Measurements from ENCODE around the gene GSTA1.

- TF ChIP-seq POLR2A (IDR thresholded peaks at IDR 0.05), result no peak
- TF ChIP-seq, protein P1, sequence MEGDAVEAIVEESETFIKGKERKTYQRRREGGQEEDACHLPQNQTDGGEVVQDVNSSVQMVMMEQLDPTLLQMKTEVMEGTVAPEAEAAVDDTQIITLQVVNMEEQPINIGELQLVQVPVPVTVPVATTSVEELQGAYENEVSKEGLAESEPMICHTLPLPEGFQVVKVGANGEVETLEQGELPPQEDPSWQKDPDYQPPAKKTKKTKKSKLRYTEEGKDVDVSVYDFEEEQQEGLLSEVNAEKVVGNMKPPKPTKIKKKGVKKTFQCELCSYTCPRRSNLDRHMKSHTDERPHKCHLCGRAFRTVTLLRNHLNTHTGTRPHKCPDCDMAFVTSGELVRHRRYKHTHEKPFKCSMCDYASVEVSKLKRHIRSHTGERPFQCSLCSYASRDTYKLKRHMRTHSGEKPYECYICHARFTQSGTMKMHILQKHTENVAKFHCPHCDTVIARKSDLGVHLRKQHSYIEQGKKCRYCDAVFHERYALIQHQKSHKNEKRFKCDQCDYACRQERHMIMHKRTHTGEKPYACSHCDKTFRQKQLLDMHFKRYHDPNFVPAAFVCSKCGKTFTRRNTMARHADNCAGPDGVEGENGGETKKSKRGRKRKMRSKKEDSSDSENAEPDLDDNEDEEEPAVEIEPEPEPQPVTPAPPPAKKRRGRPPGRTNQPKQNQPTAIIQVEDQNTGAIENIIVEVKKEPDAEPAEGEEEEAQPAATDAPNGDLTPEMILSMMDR (IDR thresholded peaks at IDR 0.05), result no peak
These were observed 16.6 kb upstream of the GSTA1 start for GRCh38 chr6:52820198-52820597.

Data from uterus (tissue), 2 donors.